GM19099 (cell line): Measurements from ENCODE around the gene MPP2.

Source experiments
- POLR2A ChIP-seq: IDR thresholded peaks from 3 replicates; pipeline ENCODE4 v1.6.1; 2011; ENCODE audit warnings: low read depth; ENCODE audit not compliant: insufficient read length; ENCODE audit errors: extremely low read depth

Gene MPP2

GRCh38 chr17:43830510-43831140 is 76.7 kb downstream of the MPP2 start:
- no peak for TF ChIP-seq POLR2A

- TF ChIP-seq POLR2A: no peak
These were observed 77.6 kb downstream of the MPP2 start for GRCh38 chr17:43829738-43830137.

- TF ChIP-seq POLR2A: no peak
These were observed 79.7 kb downstream of the MPP2 start for GRCh38 chr17:43827596-43827995.

- TF ChIP-seq POLR2A: no peak
These were observed 81.1 kb downstream of the MPP2 start for GRCh38 chr17:43826206-43826605.

- no peak for TF ChIP-seq POLR2A
These were observed 81.8 kb downstream of the MPP2 start for GRCh38 chr17:43825567-43825966.
